HG03064 (cell line): Measurements from ENCODE around the gene ACE2.

Source experiments
- ATAC-seq: cut with Tn5 transposase; IDR thresholded peaks from one replicate; pipeline ENCODE4 v1.9.1; 2021; ENCODE audit warnings: low read depth; ENCODE audit not compliant: unreplicated experiment

Gene ACE2

GRCh38 chrX:15579778-15580747 is 20.7 kb downstream of the ACE2 start:
- ATAC-seq = no peak

GRCh38 chrX:15576019-15576418 is 24.7 kb downstream of the ACE2 start:
- ATAC-seq = no peak

- ATAC-seq = no peak
These were observed 26.7 kb downstream of the ACE2 start for GRCh38 chrX:15574017-15574416.

GRCh38 chrX:15570145-15570544 is 30.6 kb downstream of the ACE2 start:
- no peak for ATAC-seq

- ATAC-seq = no peak
These were observed 32.7 kb downstream of the ACE2 start for GRCh38 chrX:15567886-15568616.

- ATAC-seq = no peak
These were observed 33.5 kb downstream of the ACE2 start for GRCh38 chrX:15567267-15567666.

- no peak for ATAC-seq
These were observed 34.5 kb downstream of the ACE2 start for GRCh38 chrX:15566244-15566643.

GRCh38 chrX:15564981-15565579 is 35.7 kb downstream of the ACE2 start:
- no peak for ATAC-seq

GRCh38 chrX:15563056-15563455 is 37.7 kb downstream of the ACE2 start:
- no peak for ATAC-seq

- no peak for ATAC-seq
These were observed 39.8 kb downstream of the ACE2 start for GRCh38 chrX:15560924-15561323.

GRCh38 chrX:15559227-15559626 is 41.5 kb downstream of the ACE2 start:
- ATAC-seq = no peak

GRCh38 chrX:15549189-15550012 is 51.4 kb downstream of the ACE2 start:
- ATAC-seq = no peak

GRCh38 chrX:15547356-15547755 is 53.4 kb downstream of the ACE2 start:
- ATAC-seq = no peak

- ATAC-seq = no peak
These were observed 54.0 kb downstream of the ACE2 start for GRCh38 chrX:15546745-15547144.

GRCh38 chrX:15530318-15530717 is 70.4 kb downstream of the ACE2 start:
- no peak for ATAC-seq

- no peak for ATAC-seq
These were observed 71.6 kb downstream of the ACE2 start for GRCh38 chrX:15529165-15529564.

- ATAC-seq = no peak
These were observed 74.9 kb downstream of the ACE2 start for GRCh38 chrX:15525664-15526416.

- no peak for ATAC-seq
These were observed 76.3 kb downstream of the ACE2 start for GRCh38 chrX:15524417-15524816.

- ATAC-seq = no peak
These were observed 77.7 kb downstream of the ACE2 start for GRCh38 chrX:15523088-15523487.

GRCh38 chrX:15522464-15522863 is 78.3 kb downstream of the ACE2 start:
- no peak for ATAC-seq
